Gastroesophageal sphincter (tissue), 4 donors: Measurements from ENCODE around the gene COL20A1. TPM values are rescaled to one million over a fixed set of nuclear protein-coding genes. Genes with fewer than 3 reads are reported as not detected.

Experiments
- ATAC-seq: fragments of 150-250 bp; one replicate; pipeline ENCODE4 v1.9.1; 2016; ENCODE audit warnings: mild to moderate bottlenecking, moderate library complexity
- H3K27ac ChIP-seq, 4 donors: fragments of 200-600 bp; sonication (generic) in 3 of 4; 1 replicate in 3 of 4; 2 replicates in 1 of 4; pipeline ENCODE4 v1.5.1; 2016 to 2019
- H3K27me3 ChIP-seq: fragments of 200-600 bp; sonication (generic); one replicate; pipeline ENCODE4 v1.5.1; 2019
- H3K36me3 ChIP-seq, 2 donors: fragments of 200-600 bp; sonication (generic); one replicate each; pipeline ENCODE4 v1.5.1; 2019; ENCODE audit warnings: control low read depth in 1 of 2
- H3K4me1 ChIP-seq, 3 donors: fragments of 200-600 bp; sonication (generic); 1 replicate in 2 of 3; 2 replicates in 1 of 3; pipeline ENCODE4 v1.5.1; 2016 to 2019; ENCODE audit warnings: control low read depth in 2 of 3
- H3K4me3 ChIP-seq, 2 donors: fragments of 200-600 bp; sonication (generic); one replicate each; pipeline ENCODE4 v1.5.1; 2019; ENCODE audit warnings: mild to moderate bottlenecking in 1 of 2, moderate library complexity in 1 of 2
- H3K9me3 ChIP-seq, 3 donors: fragments of 200-600 bp; sonication (generic); one replicate each; pipeline ENCODE4 v1.5.1; 2017 to 2019; ENCODE audit warnings: control low read depth in 2 of 3
- CTCF ChIP-seq, 4 experiments: fragments of 200-600 bp in 2 of 4; fragments of 450-650 bp in 2 of 4; sonication (generic) in 1 of 4; IDR thresholded peaks; one replicate each; pipeline ENCODE4 v1.5.1; 2017 to 2019; ENCODE audit warnings: antibody characterized with exemption in 4 of 4, mild to moderate bottlenecking in 2 of 4, moderate library complexity in 2 of 4
- EP300 ChIP-seq: sonication (generic); formaldehyde crosslinking; IDR thresholded peaks from one replicate; pipeline ENCODE4 v1.6.1; 2017; ENCODE audit warnings: antibody characterized with exemption, mild to moderate bottlenecking
- POLR2A ChIP-seq, 2 donors: fragments of 450-650 bp; IDR thresholded peaks; one replicate each; pipeline ENCODE4 v1.6.1; 2017; ENCODE audit warnings: antibody characterized with exemption in 2 of 2, mild to moderate bottlenecking in 2 of 2, moderate library complexity in 1 of 2
- POLR2AphosphoS5 ChIP-seq: sonication (generic); formaldehyde crosslinking; IDR thresholded peaks from one replicate; pipeline ENCODE4 v1.6.1; 2017; ENCODE audit warnings: antibody characterized with exemption
- WGBS, 2 donors: methylation state at CpG; one replicate each; pipeline ENCODE4 v1.1.5; 2018; ENCODE audit warnings: low coverage in 1 of 2; 5-methylcytosine and 5-hydroxymethylcytosine counted together
- total RNA-seq, 4 donors: library from RNA; depleted of rRNA; stranded (reverse); fragments of >200 nt; gene quantifications; one replicate each; pipeline ENCODE4 v1.1.0, GENCODE V29; 2016

The COL20A1 gene
- total RNA-seq, 4 donors from 2014 or later, result not detected

GRCh38 chr20:63374504-63374903 lies 81.5 kb downstream of the COL20A1 start:
- H3K27me3 ChIP-seq, result peaks cover 97% of the 10 kb centered on the region
- WGBS, 2 donors, result 40 to 60% methylated on average over 1 of the region's 12 CpGs
- H3K9me3 ChIP-seq, result no peaks in the 10 kb centered on the region
- ATAC-seq, result no peak
- no peak overlapping the region for H3K4me3 ChIP-seq
- no peaks in the 10 kb centered on the region for H3K36me3 ChIP-seq
- H3K4me1 ChIP-seq, result no peaks in the 10 kb centered on the region
- no peak overlapping the region for H3K27ac ChIP-seq
- no peak for TF ChIP-seq POLR2AphosphoS5
- no peak for TF ChIP-seq POLR2A (IDR thresholded peaks at IDR 0.05)
- TF ChIP-seq EP300, result no peak
- TF ChIP-seq CTCF (IDR thresholded peaks at IDR 0.05), result no peak

- TF ChIP-seq EP300 (no peak), POLR2AphosphoS5 (no peak), CTCF (IDR thresholded peaks at IDR 0.05) (no peak), POLR2A (IDR thresholded peaks at IDR 0.05) (no peak)
- ATAC-seq, result no peak
- Histone ChIP-seq H3K27me3 (peaks cover 97% of the 10 kb centered on the region), H3K4me3 (no peak overlapping the region), H3K4me1 (no peaks in the 10 kb centered on the region), H3K27ac (no peak overlapping the region), H3K36me3 (no peaks in the 10 kb centered on the region), H3K9me3 (no peaks in the 10 kb centered on the region)
- 83 to 85% methylated on average over 3 of the region's 3 CpGs for WGBS, 2 donors
Observed at GRCh38 chr20:63375438-63375837, 82.5 kb downstream of the COL20A1 start.

GRCh38 chr20:63376283-63377250 lies 83.6 kb downstream of the COL20A1 start:
- Histone ChIP-seq H3K27me3 (peaks cover 97% of the 10 kb centered on the region), H3K4me3 (no peak overlapping the region), H3K36me3 (no peaks in the 10 kb centered on the region), H3K27ac (no peak overlapping the region), H3K9me3 (no peaks in the 10 kb centered on the region), H3K4me1 (peaks cover 0 to 1% (median 0%) of the 10 kb centered on the region in 3 donors)
- ATAC-seq, result no peak
- 21% methylated on average over 9 of the region's 31 CpGs; no CpG with 5 or more reads in 1 of the 2 donors for WGBS, 2 donors
- no peak for TF ChIP-seq EP300
- TF ChIP-seq POLR2A (IDR thresholded peaks at IDR 0.05), result no peak
- no peak for TF ChIP-seq POLR2AphosphoS5
- no peak for TF ChIP-seq CTCF (IDR thresholded peaks at IDR 0.05)

- peaks cover 100% of the 10 kb centered on the region for H3K27me3 ChIP-seq
- 4% methylated on average over 11 of the region's 32 CpGs; no CpG with 5 or more reads in 1 of the 2 donors for WGBS, 2 donors
Observed at GRCh38 chr20:63377256-63377941, 84.4 kb downstream of the COL20A1 start.

More at GRCh38 chr20:63377256-63377941, 84.4 kb downstream of the COL20A1 start:
- peaks cover 0 to 5% (median 0%) of the 10 kb centered on the region in 3 donors for H3K4me1 ChIP-seq
- H3K4me3 ChIP-seq, result no peak overlapping the region
- no peak overlapping the region for H3K27ac ChIP-seq
- ATAC-seq, result no peak
- no peaks in the 10 kb centered on the region for H3K9me3 ChIP-seq
- TF ChIP-seq POLR2A (IDR thresholded peaks at IDR 0.05) (no peak), POLR2AphosphoS5 (no peak), CTCF (IDR thresholded peaks at IDR 0.05) (no peak), EP300 (no peak)
- no peaks in the 10 kb centered on the region for H3K36me3 ChIP-seq
